SU-DHL-6 (cell line): Measurements from ENCODE around the gene DCTN1.

Experiments used
- H2AFZ ChIP-seq: fragments of 200-600 bp; sonication (generic); 2 replicates; pipeline ENCODE4 v1.6.1; 2014; ENCODE audit warnings: low read depth, mild to moderate bottlenecking, moderate library complexity, mixed read lengths, antibody characterized with exemption, low read length; ENCODE audit not compliant: severe bottlenecking
- H3F3A ChIP-seq: fragments of 200-600 bp; shearing (Covaris generic); 2 replicates; pipeline ENCODE4 v1.6.0; 2016; ENCODE audit warnings: antibody characterized with exemption, mild to moderate bottlenecking; ENCODE audit not compliant: insufficient read depth
- H3K27ac ChIP-seq: fragments of 200-600 bp; sonication (generic); 2 replicates; pipeline ENCODE4 v1.5.1; 2016; ENCODE audit warnings: low read depth, mild to moderate bottlenecking, low read length, moderate library complexity, mixed read lengths
- H3K27me3 ChIP-seq: fragments of 200-600 bp; sonication (generic), shearing (Covaris generic); 2 replicates; pipeline ENCODE4 v1.6.0; 2014; ENCODE audit warnings: mild to moderate bottlenecking, low read length
- H3K36me3 ChIP-seq: fragments of 200-600 bp; sonication (generic); 2 replicates; pipeline ENCODE4 v1.6.1; 2014; ENCODE audit warnings: mild to moderate bottlenecking, low read length, mixed read lengths
- H3K4me2 ChIP-seq: fragments of 300-600, 200-600 bp; shearing (Covaris generic), sonication (generic); 2 replicates; pipeline ENCODE4 v1.6.0; 2014; ENCODE audit warnings: low read length, low read depth, mild to moderate bottlenecking; ENCODE audit not compliant: poor library complexity, severe bottlenecking
- H3K4me3 ChIP-seq: fragments of 200-600 bp; sonication (generic); 2 replicates; pipeline ENCODE4 v1.5.1; 2014; ENCODE audit warnings: antibody characterized with exemption, low read length, mild to moderate bottlenecking, mixed read lengths; ENCODE audit not compliant: insufficient read depth, poor library complexity, severe bottlenecking
- H3K79me2 ChIP-seq: fragments of 200-600 bp; sonication (generic); 2 replicates; pipeline ENCODE4 v1.6.1; 2014; ENCODE audit warnings: mild to moderate bottlenecking, low read length, moderate library complexity; ENCODE audit not compliant: insufficient read depth
- H3K9ac ChIP-seq: fragments of 200-600 bp; sonication (generic); 2 replicates; pipeline ENCODE4 v1.7.0; 2014; ENCODE audit warnings: mild to moderate bottlenecking, low read length
- H3K9me2 ChIP-seq: fragments of 200-600 bp; sonication (generic); replicated peaks from 2 replicates; pipeline ENCODE4 v1.6.1; 2014; ENCODE audit warnings: low read length; ENCODE audit not compliant: insufficient read depth
- H3K9me3 ChIP-seq: fragments of 200-600 bp; sonication (generic); 2 replicates; pipeline ENCODE4 v1.6.1; 2014; ENCODE audit warnings: low read length, mixed read lengths; ENCODE audit not compliant: insufficient read depth
- H4K20me1 ChIP-seq: fragments of 200-600 bp; sonication (generic); 2 replicates; pipeline ENCODE4 v1.6.1; 2014; ENCODE audit warnings: low read depth, mild to moderate bottlenecking, antibody characterized with exemption, low read length, moderate library complexity, mixed read lengths
- CTCF ChIP-seq: fragments of 200-600 bp; sonication (generic); IDR thresholded peaks from one replicate; pipeline ENCODE4 v1.5.1; 2017; ENCODE audit warnings: antibody characterized with exemption, mild to moderate bottlenecking, low read length, moderate library complexity; ENCODE audit not compliant: insufficient read depth, poor library complexity, severe bottlenecking
- EZH2phosphoT487 ChIP-seq: fragments of 200-600 bp; sonication (generic), shearing (Covaris generic); conservative IDR thresholded peaks from 2 replicates; pipeline ENCODE4 v1.6.1; 2018; ENCODE audit warnings: mild to moderate bottlenecking, antibody characterized with exemption, low read length, moderate library complexity, mixed read lengths

Gene DCTN1

GRCh38 chr2:74333175-74333574 lies 46.9 kb downstream of the DCTN1 start:
- H3K9ac ChIP-seq: no peak overlapping the region
- H3K27me3 ChIP-seq: no peaks in the 10 kb centered on the region
- no peak for TF ChIP-seq CTCF
- no peak for TF ChIP-seq EZH2phosphoT487
- no peak overlapping the region for H2AFZ ChIP-seq
- H3K9me2 ChIP-seq: no peaks in the 10 kb centered on the region
- H3K4me3 ChIP-seq: no peak overlapping the region
- H3K9me3 ChIP-seq: no peaks in the 10 kb centered on the region
- no peaks in the 10 kb centered on the region for H4K20me1 ChIP-seq
- H3K36me3 ChIP-seq: no peaks in the 10 kb centered on the region
- H3K27ac ChIP-seq: no peak overlapping the region
- H3K79me2 ChIP-seq: no peaks in the 10 kb centered on the region
- no peak overlapping the region for H3K4me2 ChIP-seq
- H3F3A ChIP-seq: no peaks in the 10 kb centered on the region

- H3K9ac ChIP-seq: no peak overlapping the region
- no peak for TF ChIP-seq EZH2phosphoT487
- no peak for TF ChIP-seq CTCF
- H3K9me3 ChIP-seq: no peaks in the 10 kb centered on the region
- H3K4me3 ChIP-seq: no peak overlapping the region
- no peaks in the 10 kb centered on the region for H3K9me2 ChIP-seq
- no peaks in the 10 kb centered on the region for H3K79me2 ChIP-seq
- no peaks in the 10 kb centered on the region for H3K27me3 ChIP-seq
- no peaks in the 10 kb centered on the region for H4K20me1 ChIP-seq
- H2AFZ ChIP-seq: no peak overlapping the region
- H3K36me3 ChIP-seq: no peaks in the 10 kb centered on the region
- no peak overlapping the region for H3K27ac ChIP-seq
- H3F3A ChIP-seq: no peaks in the 10 kb centered on the region
- H3K4me2 ChIP-seq: no peak overlapping the region
These were observed 47.4 kb downstream of the DCTN1 start for GRCh38 chr2:74332550-74333174.

- no peaks in the 10 kb centered on the region for H3K27me3 ChIP-seq
- no peak overlapping the region for H3K27ac ChIP-seq
- no peak overlapping the region for H3K4me3 ChIP-seq
- TF ChIP-seq CTCF (no peak), EZH2phosphoT487 (no peak)
- H2AFZ ChIP-seq: no peak overlapping the region
- H3F3A ChIP-seq: no peaks in the 10 kb centered on the region
- no peaks in the 10 kb centered on the region for H3K36me3 ChIP-seq
- no peak overlapping the region for H3K4me2 ChIP-seq
- no peaks in the 10 kb centered on the region for H3K79me2 ChIP-seq
- no peak overlapping the region for H3K9ac ChIP-seq
- H3K9me3 ChIP-seq: no peaks in the 10 kb centered on the region
- H4K20me1 ChIP-seq: no peaks in the 10 kb centered on the region
- H3K9me2 ChIP-seq: no peaks in the 10 kb centered on the region
These were observed 51.5 kb downstream of the DCTN1 start for GRCh38 chr2:74328573-74328972.
